SK-N-MC (cell line): ENCODE measurements around the gene ESPL1.

Experiments
- EZH2 ChIP-seq: fragments of 200-600 bp; sonication (generic); IDR thresholded peaks from one replicate; pipeline ENCODE4 v1.6.1; 2017; ENCODE audit warnings: antibody characterized with exemption
- FOXP2 ChIP-seq: optimal IDR thresholded peaks from 2 replicates; pipeline ENCODE3; 2011; ENCODE audit warnings: mild to moderate bottlenecking, moderate library complexity; ENCODE audit not compliant: insufficient read depth; ENCODE audit errors: extremely low read length, control extremely low read depth
- POLR2AphosphoS5 ChIP-seq: IDR thresholded peaks from 2 replicates; pipeline ENCODE4 v1.6.1; 2012; ENCODE audit warnings: mild to moderate bottlenecking, low read depth, low read length, borderline replicate concordance

DNA sequence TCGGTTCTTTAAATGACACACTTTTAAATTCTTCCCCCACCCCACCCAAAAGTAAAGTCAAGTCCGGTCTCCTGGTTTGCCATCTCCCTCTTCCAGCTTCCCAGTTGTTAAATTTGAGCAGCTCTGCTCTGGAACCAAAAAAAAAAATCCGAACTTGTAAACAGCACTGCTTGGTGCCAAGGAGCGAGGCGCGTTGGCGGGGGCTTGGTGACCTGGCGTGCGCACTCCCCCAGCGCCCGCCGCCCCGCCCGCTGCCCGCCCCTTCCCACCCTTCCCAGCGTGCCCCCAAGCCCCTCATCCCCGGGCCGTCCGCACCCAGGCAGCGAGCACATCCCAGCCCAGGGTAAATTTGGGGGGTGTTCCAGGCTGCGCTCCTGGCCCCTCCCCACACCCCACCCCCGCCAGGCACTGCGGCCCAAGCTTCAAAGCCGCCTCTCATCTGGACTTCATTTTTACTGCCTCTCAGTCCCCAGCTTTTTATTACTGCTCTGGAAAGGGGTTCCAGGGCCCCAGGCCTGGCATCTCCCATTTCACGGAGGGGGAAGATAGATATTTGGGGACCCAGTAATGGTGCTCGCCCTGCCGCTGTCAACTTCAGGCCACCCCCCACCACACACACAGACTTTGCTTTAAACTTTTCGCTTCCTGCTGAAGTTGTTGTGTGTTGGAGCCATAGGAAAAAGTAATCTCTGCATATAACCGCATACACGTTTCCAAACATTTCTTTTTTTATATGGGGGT is 49.4 kb upstream of the ESPL1 start:
- TF ChIP-seq EZH2 (no peak), POLR2AphosphoS5 (no peak), FOXP2 (no peak)
